K562 (cell line): ENCODE data around the gene PHLDA3. TPM values are rescaled to one million over a fixed set of nuclear protein-coding genes. Genes with fewer than 3 reads are reported as not detected.
A peak's percentile ranks its signal among the peaks of the same experiment; 100 is the strongest.

Source experiments
- ATAC-seq: fragments of 200-7000 bp; cut with Tn5 transposase; 3 replicates; pipeline ENCODE4 v1.9.1; 2020; ENCODE audit warnings: moderate library complexity
- BruUV-seq: library from RNA; stranded (reverse); fragments of 400-500 nt; replicated peaks from 2 replicates; lab custom pipeline; 2021; lab: Mats Ljungman, UMichigan
- CTCF ChIA-PET: fragments of 300-600 bp; formaldehyde crosslinking; extraction: SDS; loops from one replicate; lab custom pipeline; 2021; ENCODE audit warnings: low intra/inter-chr PET ratio; lab: Yijun Ruan, JAX
- POLR2A ChIA-PET: fragments of 300-600, 350-650 bp; sonication (Branson Sonifier 250); formaldehyde crosslinking; extraction: SDS; loops from one replicate; lab custom pipeline; 2021; ENCODE audit warnings: antibody characterized with exemption, inconsistent platforms; lab: Yijun Ruan, JAX
- DNase-seq, 4 experiments: peaks; one replicate each; pipeline versions ENCODE4 v3.0.0 to v3.0.0-alpha.2; 2011 to 2018; ENCODE audit warnings: low spot score in 3 of 4, mixed read lengths in 3 of 4; ENCODE audit errors: extremely low read depth in 1 of 4
- FAIRE-seq: peaks from 2 replicates; lab custom pipeline; 2011; peaks lifted over from hg19 to GRCh38; lab: Jason Lieb, UNC
- H2AFZ ChIP-seq: 2 replicates; pipeline ENCODE4 v1.6.0; 2011; ENCODE audit warnings: low read depth, low read length, control low read depth, inconsistent platforms
- H3K27ac ChIP-seq: fragments of 200-600 bp; 3 replicates; pipeline ENCODE4 v1.8.0; 2011; ENCODE audit warnings: low read depth, mild to moderate bottlenecking, control low read depth, inconsistent platforms, low read length, moderate library complexity, mixed read lengths; ENCODE audit errors: extremely low read depth
- H3K27me3 ChIP-seq, 2 experiments: fragments of 300-600 bp in 1 of 2; 2 replicates in 1 of 2; 3 replicates in 1 of 2; pipeline versions ENCODE4 v1.6.0 to v1.8.0; 2011; ENCODE audit warnings: inconsistent platforms in 2 of 2, low read length in 2 of 2, mild to moderate bottlenecking in 1 of 2, mixed read lengths in 1 of 2, moderate library complexity in 1 of 2; ENCODE audit not compliant: control insufficient read depth in 2 of 2, insufficient read depth in 2 of 2
- H3K36me3 ChIP-seq: fragments of 300-600 bp; 3 replicates; pipeline ENCODE4 v1.8.0; 2011; ENCODE audit warnings: mild to moderate bottlenecking, low read length, inconsistent platforms; ENCODE audit not compliant: control insufficient read depth, insufficient read depth
- H3K4me1 ChIP-seq, 2 experiments: fragments of 200-600 bp in 1 of 2; replicated peaks in 1 of 2; 2 replicates in 1 of 2; 3 replicates in 1 of 2; pipeline versions ENCODE4 v1.5.1 to v1.8.0; 2011; ENCODE audit warnings: inconsistent platforms in 2 of 2, low read length in 2 of 2, mild to moderate bottlenecking in 1 of 2, mixed read lengths in 1 of 2, moderate library complexity in 1 of 2; ENCODE audit not compliant: control insufficient read depth in 2 of 2, insufficient read depth in 2 of 2
- H3K4me2 ChIP-seq: 2 replicates; pipeline ENCODE4 v1.6.1; 2011; ENCODE audit warnings: low read length, control low read depth, inconsistent platforms, mixed read lengths; ENCODE audit not compliant: insufficient read depth
- H3K4me3 ChIP-seq: fragments of 200-600 bp; sonication (generic), shearing (Covaris generic); 2 replicates; pipeline ENCODE4 v1.5.1; 2016; ENCODE audit warnings: control low read depth, inconsistent platforms
- H3K79me2 ChIP-seq: fragments of 200-600 bp; 3 replicates; pipeline ENCODE4 v1.8.0; 2011; ENCODE audit warnings: low read length, inconsistent platforms; ENCODE audit not compliant: control insufficient read depth, insufficient read depth
- H3K9ac ChIP-seq, 2 experiments: 2 replicates each; pipeline versions ENCODE4 v1.6.0 to v1.6.1; 2011; ENCODE audit warnings: low read depth in 2 of 2, low read length in 2 of 2, control low read depth in 1 of 2, inconsistent platforms in 1 of 2, mild to moderate bottlenecking in 1 of 2, mixed read lengths in 1 of 2; ENCODE audit not compliant: insufficient read depth in 1 of 2
- H3K9me1 ChIP-seq: one replicate; pipeline ENCODE4 v1.6.0; 2011; ENCODE audit warnings: inconsistent platforms, mild to moderate bottlenecking, low read length, moderate library complexity; ENCODE audit not compliant: control insufficient read depth, insufficient read depth
- H3K9me3 ChIP-seq: replicated peaks from 2 replicates; pipeline ENCODE4 v1.5.1; 2011; ENCODE audit warnings: low read depth, low read length, inconsistent platforms; ENCODE audit not compliant: control insufficient read depth, insufficient read depth
- H4K20me1 ChIP-seq: replicated peaks from 2 replicates; pipeline ENCODE4 v1.6.1; 2011; ENCODE audit warnings: low read length, inconsistent platforms, mixed read lengths; ENCODE audit not compliant: control insufficient read depth, insufficient read depth
- CTBP1 ChIP-seq: fragments of 450-650 bp; IDR thresholded peaks from 2 replicates; pipeline ENCODE4 v1.6.1; 2016; ENCODE audit warnings: borderline replicate concordance
- ETV1 ChIP-seq: fragments of 450-650 bp; conservative IDR thresholded peaks from 2 replicates; pipeline ENCODE4 v1.6.1; 2016; ENCODE audit warnings: missing genetic modification characterization, control low read depth, low read depth, missing compliant biosample characterization
- HDAC6 ChIP-seq: IDR thresholded peaks from 2 replicates; pipeline ENCODE4 v1.6.1; 2012; ENCODE audit warnings: low read depth, mild to moderate bottlenecking, control low read depth, inconsistent platforms, low read length, moderate library complexity
- HSF4 ChIP-seq: fragments of 250-450 bp; sonication (Bioruptor Pico); IDR thresholded peaks from 2 replicates; pipeline ENCODE4 v2.1.2; 2022; ENCODE audit warnings: mild to moderate bottlenecking, moderate library complexity, borderline replicate concordance
- L3MBTL2 ChIP-seq: fragments of 450-650 bp; IDR thresholded peaks from 2 replicates; pipeline ENCODE4 v1.6.1; 2016; ENCODE audit warnings: mild to moderate bottlenecking, moderate library complexity
- WGBS: fragments of 100-300 bp; shearing (Covaris generic); methylation state at CpG from one replicate; pipeline ENCODE4 v1.1.6; 2016; ENCODE audit warnings: low coverage, mixed read lengths; ENCODE audit not compliant: insufficient coverage; ENCODE audit errors: missing lambda C conversion rate; 5-methylcytosine and 5-hydroxymethylcytosine counted together
- in situ Hi-C: fragments of 300-500 bp; cut with MboI; formaldehyde crosslinking; loops from 4 replicates; pipeline ENCODE4 v1.15.0; 2018; ENCODE audit warnings: inconsistent platforms, mixed read lengths
- intact Hi-C: fragments of 100-400 bp; cut with micrococcal nuclease; formaldehyde crosslinking; loops from 2 replicates; pipeline ENCODE4 v1.14.2; 2022
- polyA plus RNA-seq, 8 experiments: library from polyadenylated mRNA; depleted of rRNA in 4 of 8; stranded (reverse) in 5 of 8; unstranded in 3 of 8; fragments of >200 nt; fragmentation: Nextera tagmentation in 2 of 8; fragmentation: Illumina TruSeq in 1 of 8; extraction: Ambion mirVana in 2 of 8; extraction: Trizol in 1 of 8; gene quantifications; 2 replicates each; pipeline versions ENCODE4 v1.2.1 to v1.2.3, GENCODE V29; 2011 to 2014; ENCODE audit warnings: inconsistent platforms in 1 of 8, missing spikeins in 1 of 8
- total RNA-seq, 7 experiments: library from RNA; depleted of rRNA in 6 of 7; stranded (reverse); fragments of >200 nt in 6 of 7; fragmentation: Illumina TruSeq in 2 of 7; extraction: Trizol in 2 of 7; gene quantifications; 2 replicates each; pipeline versions ENCODE4 v1.2.1 to v1.2.3, GENCODE V29; 2011 to 2021; ENCODE audit warnings: low replicate concordance in 1 of 7
- TF ChIP-seq, protein P1 (sequence below), 3 experiments: fragments of 200-800 bp in 1 of 3; sonication (Bioruptor generic) in 1 of 3; sonication (generic) in 1 of 3; formaldehyde crosslinking in 1 of 3; IDR thresholded peaks; 2 replicates each; pipeline versions ENCODE4 v1.6.1 to v1.8.0; 2016 to 2022; ENCODE audit warnings: mild to moderate bottlenecking in 2 of 3, missing compliant biosample characterization in 2 of 3, missing genetic modification characterization in 2 of 3, missing genetic modification reagents in 1 of 3
- TF ChIP-seq, protein P2 (sequence below): fragments of 450-650 bp; IDR thresholded peaks from 2 replicates; pipeline ENCODE4 v1.6.1; 2016; ENCODE audit warnings: low read depth, mild to moderate bottlenecking, moderate library complexity
- TF ChIP-seq, protein P3 (sequence below): fragments of 200-800 bp; sonication (Bioruptor generic); IDR thresholded peaks from 2 replicates; pipeline ENCODE4 v1.6.1; 2017; ENCODE audit warnings: missing genetic modification characterization, missing compliant biosample characterization

PHLDA3 gene
- total and polyA plus RNA-seq, 9 of the 15 experiments (the other 6 are each of a cell fraction or from before 2014, with no cell fraction given) = 0.11 to 0.27 TPM; not detected in 7

DNA sequence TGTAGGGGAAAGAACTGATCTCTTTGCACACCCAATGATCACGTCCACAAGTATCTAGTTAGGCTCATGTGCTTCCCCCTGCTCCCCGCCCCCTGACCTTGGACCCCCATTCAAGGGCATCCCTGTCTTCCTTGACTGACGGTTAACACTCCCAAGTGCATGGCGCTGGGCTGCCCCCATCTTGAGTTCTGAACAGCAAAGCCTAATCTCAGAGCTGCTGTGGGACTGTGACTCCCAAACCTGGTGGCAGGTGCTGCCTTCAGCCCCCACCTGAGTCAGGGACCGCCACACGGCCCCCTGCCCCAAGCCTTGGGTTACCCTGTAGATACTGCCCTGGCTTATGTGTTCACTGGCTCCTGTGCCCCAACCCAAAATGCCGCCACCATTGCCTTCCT lies 48.4 kb downstream of the PHLDA3 start (continued):
- TF ChIP-seq, protein P1, sequence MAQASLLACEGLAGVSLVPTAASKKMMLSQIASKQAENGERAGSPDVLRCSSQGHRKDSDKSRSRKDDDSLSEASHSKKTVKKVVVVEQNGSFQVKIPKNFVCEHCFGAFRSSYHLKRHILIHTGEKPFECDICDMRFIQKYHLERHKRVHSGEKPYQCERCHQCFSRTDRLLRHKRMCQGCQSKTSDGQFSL (CRISPR knock-in tag; IDR thresholded peaks at IDR 0.05) = no peak
- TF ChIP-seq, protein P1 (tag; IDR thresholded peaks at IDR 0.05) = no peak
- TF ChIP-seq ETV1 (tag) (no peak), HDAC6 (no peak), HSF4 (no peak), CTBP1 (no peak)
- TF ChIP-seq, protein P2, sequence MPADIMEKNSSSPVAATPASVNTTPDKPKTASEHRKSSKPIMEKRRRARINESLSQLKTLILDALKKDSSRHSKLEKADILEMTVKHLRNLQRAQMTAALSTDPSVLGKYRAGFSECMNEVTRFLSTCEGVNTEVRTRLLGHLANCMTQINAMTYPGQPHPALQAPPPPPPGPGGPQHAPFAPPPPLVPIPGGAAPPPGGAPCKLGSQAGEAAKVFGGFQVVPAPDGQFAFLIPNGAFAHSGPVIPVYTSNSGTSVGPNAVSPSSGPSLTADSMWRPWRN = no peak
- TF ChIP-seq, all 486 proteins: peak for 0

DNA sequence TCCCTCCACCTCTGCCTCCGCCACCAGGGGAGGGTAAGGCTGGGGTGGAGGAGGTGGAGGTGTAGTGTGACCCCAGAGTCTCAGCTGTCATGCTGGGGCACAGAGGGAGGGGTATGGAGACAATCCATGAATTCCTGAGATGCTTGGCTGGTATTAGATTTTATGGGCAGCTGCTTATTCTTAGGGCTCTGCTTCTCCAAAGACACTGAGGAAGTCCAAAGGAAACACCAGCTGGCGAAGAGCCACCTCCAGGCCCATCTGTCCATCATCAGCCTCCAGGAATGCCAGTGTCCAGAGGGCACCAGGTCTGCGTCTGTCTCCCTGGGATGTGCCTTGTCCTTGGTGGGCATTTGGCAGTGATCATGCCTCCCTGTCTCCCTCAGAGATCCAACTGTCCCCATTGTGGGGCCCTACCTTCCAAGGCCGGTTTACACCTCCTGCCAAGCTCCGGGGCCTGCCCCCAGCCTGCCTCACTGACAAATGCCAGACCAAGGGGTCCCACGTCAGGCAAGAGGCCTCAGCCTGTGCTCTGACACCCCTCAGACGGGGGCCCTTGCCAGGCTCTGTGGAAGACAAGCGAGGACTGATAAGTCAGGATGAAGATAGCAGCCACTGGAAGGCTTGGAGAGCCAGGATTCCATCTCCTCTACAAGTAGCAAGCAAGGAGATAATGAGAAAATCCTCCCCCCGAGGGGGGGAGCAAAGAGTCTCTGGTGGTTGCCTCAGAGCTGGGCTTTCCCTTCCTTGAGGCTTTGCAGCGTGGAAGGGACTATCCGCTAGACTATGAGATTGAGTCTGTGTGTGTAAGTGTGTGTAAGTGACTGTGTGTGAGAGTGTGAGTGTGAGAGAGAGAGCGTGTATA lies 49.0 kb downstream of the PHLDA3 start:
- H3K4me1 ChIP-seq = no peaks in the 10 kb centered on the region
- intact Hi-C loops (no loop called here), in situ Hi-C loops (no loop called here)
- H3K4me2 ChIP-seq = no peak overlapping the region
- H2AFZ ChIP-seq = no peak overlapping the region
- peaks cover 42 to 54% of the 10 kb centered on the region in 2 experiments; a peak in 4 of 5 replicates for H3K27me3 ChIP-seq
- WGBS = 1% methylated on average over 12 of the region's 12 CpGs
- H3K27ac ChIP-seq = no peak overlapping the region
- CTCF ChIA-PET = no interaction called here
- no peak for ATAC-seq
- H3K9me3 ChIP-seq = no peaks in the 10 kb centered on the region
- peaks cover 12% of the 10 kb centered on the region for H3K9me1 ChIP-seq
- TF ChIP-seq L3MBTL2 = no peak
- TF ChIP-seq, protein P3, sequence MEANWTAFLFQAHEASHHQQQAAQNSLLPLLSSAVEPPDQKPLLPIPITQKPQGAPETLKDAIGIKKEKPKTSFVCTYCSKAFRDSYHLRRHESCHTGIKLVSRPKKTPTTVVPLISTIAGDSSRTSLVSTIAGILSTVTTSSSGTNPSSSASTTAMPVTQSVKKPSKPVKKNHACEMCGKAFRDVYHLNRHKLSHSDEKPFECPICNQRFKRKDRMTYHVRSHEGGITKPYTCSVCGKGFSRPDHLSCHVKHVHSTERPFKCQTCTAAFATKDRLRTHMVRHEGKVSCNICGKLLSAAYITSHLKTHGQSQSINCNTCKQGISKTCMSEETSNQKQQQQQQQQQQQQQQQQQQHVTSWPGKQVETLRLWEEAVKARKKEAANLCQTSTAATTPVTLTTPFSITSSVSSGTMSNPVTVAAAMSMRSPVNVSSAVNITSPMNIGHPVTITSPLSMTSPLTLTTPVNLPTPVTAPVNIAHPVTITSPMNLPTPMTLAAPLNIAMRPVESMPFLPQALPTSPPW (CRISPR knock-in tag) = peak; percentile 38
- peaks cover 7% of the 10 kb centered on the region; the same call in 1 of the 2 replicates for H4K20me1 ChIP-seq
- no peak overlapping the region for H3K4me3 ChIP-seq
- POLR2A ChIA-PET = interaction anchor here (0.5 to 1.1 kb wide), 5 partner anchors 8 to 312 kb away, joined by 3 to 6 read pairs (median 4); no protein-coding TSS in a partner anchor
- no TSS peak for BruUV-seq
- H3K79me2 ChIP-seq = no peaks in the 10 kb centered on the region
- no peak for FAIRE-seq
- H3K36me3 ChIP-seq = no peaks in the 10 kb centered on the region
- no peak overlapping the region for H3K9ac ChIP-seq
- no peak for DNase-seq
